Activated naive CD4-positive, alpha-beta T cell treated with Interleukin-2 at 50 U/mL for 16 hours (primary cell): ENCODE results near the gene PGAM2.

Source experiments
- DNase-seq: peaks from one replicate; pipeline ENCODE4 v3.0.0-alpha.2; 2020

PGAM2 gene

GRCh38 chr7:44063894-44064651, 1.3 kb downstream of the PGAM2 start:
- no peak for DNase-seq

GRCh38 chr7:44063547-44063893, 1.8 kb downstream of the PGAM2 start:
- no peak for DNase-seq

- no peak for DNase-seq
Observed at GRCh38 chr7:44062903-44063295, 2.5 kb downstream of the PGAM2 start.

- no peak for DNase-seq
Observed at GRCh38 chr7:44062180-44062902, 3.0 kb downstream of the PGAM2 start.

GRCh38 chr7:44061645-44062179, 3.7 kb downstream of the PGAM2 start:
- DNase-seq: no peak

GRCh38 chr7:44060948-44061644, 4.3 kb downstream of the PGAM2 start:
- DNase-seq: no peak

- DNase-seq: no peak
Observed at GRCh38 chr7:44060091-44060947, 5.0 kb downstream of the PGAM2 start.

GRCh38 chr7:44059219-44060090, 5.9 kb downstream of the PGAM2 start:
- DNase-seq: no peak

GRCh38 chr7:44058759-44059218, 6.6 kb downstream of the PGAM2 start:
- DNase-seq: no peak

GRCh38 chr7:44057849-44058758, 7.3 kb downstream of the PGAM2 start:
- no peak for DNase-seq

- no peak for DNase-seq
Observed at GRCh38 chr7:44057181-44057848, 8.1 kb downstream of the PGAM2 start.

- no peak for DNase-seq
Observed at GRCh38 chr7:44056681-44057080, 8.7 kb downstream of the PGAM2 start.

- no peak for DNase-seq
Observed at GRCh38 chr7:44052771-44053365, 12.5 kb downstream of the PGAM2 start.

GRCh38 chr7:44051611-44052220, 13.7 kb downstream of the PGAM2 start:
- DNase-seq: no peak

- no peak for DNase-seq
Observed at GRCh38 chr7:44050915-44051560, 14.3 kb downstream of the PGAM2 start.

GRCh38 chr7:44050121-44050914, 15.0 kb downstream of the PGAM2 start:
- DNase-seq: no peak

GRCh38 chr7:44048031-44048795, 17.2 kb downstream of the PGAM2 start:
- no peak for DNase-seq
